Cardiac fibroblast (primary cell): ENCODE results near the gene HBP1.

Source experiments
- DNase-seq, 2 donors: peaks; one replicate each; pipeline versions ENCODE4 v3.0.0 to v3.0.0-alpha.2; 2010; ENCODE audit warnings: low read depth in 2 of 2
- H3K4me3 ChIP-seq, 2 donors: replicated peaks in 1 of 2; 1 replicate in 1 of 2; 2 replicates in 1 of 2; pipeline ENCODE4 v1.5.1; 2011; ENCODE audit warnings: low read depth in 2 of 2, low read length in 2 of 2, mild to moderate bottlenecking in 2 of 2, moderate library complexity in 1 of 2
- CTCF ChIP-seq: IDR thresholded peaks from one replicate; pipeline ENCODE4 v1.5.1; 2011; ENCODE audit warnings: low read depth, mild to moderate bottlenecking, low read length, inconsistent platforms

Gene HBP1

GRCh38 chr7:107209565-107209964 lies 40.8 kb downstream of the HBP1 start:
- no peak overlapping the region for H3K4me3 ChIP-seq
- TF ChIP-seq CTCF, result no peak
- peak in 1 of 2 donors; percentile 17 for DNase-seq

DNA sequence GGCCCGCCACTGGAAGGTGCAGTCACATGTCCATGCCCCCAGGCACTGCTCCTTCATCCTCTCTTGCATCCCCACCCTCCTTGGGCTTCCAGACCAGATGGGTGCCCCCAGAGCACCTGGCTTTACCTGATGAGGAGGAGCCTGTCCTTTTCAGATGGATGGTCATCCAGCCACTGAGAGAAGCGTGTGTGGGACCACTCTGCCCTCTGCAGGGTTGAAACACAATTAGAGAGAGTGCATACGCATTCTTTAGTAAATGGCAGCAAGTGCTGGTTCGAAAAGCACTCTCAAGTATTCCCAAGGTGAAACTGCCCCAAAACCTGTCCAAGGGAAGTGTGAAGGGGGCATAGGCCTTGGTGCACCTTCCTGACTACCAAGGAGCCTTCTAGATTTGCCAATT lies 41.6 kb downstream of the HBP1 start:
- TF ChIP-seq CTCF, result no peak
- DNase-seq, result no peak

GRCh38 chr7:107212725-107213124 lies 43.9 kb downstream of the HBP1 start:
- H3K4me3 ChIP-seq, result no peak overlapping the region
- no peak for TF ChIP-seq CTCF
- DNase-seq, result no peak

More for the DNA sequence above, 41.6 kb downstream of the HBP1 start:
- no peak overlapping the region for H3K4me3 ChIP-seq

GRCh38 chr7:107213193-107213788 lies 44.5 kb downstream of the HBP1 start:
- DNase-seq, result no peak
- H3K4me3 ChIP-seq, result no peak overlapping the region
- no peak for TF ChIP-seq CTCF

DNA sequence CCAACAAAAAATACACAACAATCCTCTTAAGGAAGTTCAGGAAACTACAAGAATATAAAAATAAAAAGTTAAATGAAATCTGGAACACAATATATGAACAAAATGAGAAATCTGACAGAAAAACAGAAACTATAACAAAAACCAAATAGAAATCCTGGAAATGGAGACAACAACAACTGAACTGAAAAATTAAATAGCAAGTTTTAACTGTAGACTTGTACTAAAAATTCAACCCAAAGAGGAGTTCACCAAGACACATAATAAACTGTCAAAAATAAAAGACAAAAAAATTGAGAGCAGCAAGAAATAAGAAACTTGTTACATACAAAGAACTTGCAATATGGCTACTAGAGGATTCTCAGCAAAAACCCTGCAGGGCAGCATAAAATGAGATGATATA lies 45.1 kb downstream of the HBP1 start:
- no peak overlapping the region for H3K4me3 ChIP-seq
- no peak for DNase-seq
- no peak for TF ChIP-seq CTCF

- no peak for DNase-seq
- H3K4me3 ChIP-seq, result no peak overlapping the region
- TF ChIP-seq CTCF, result no peak
Observed at GRCh38 chr7:107219563-107220244, 50.9 kb downstream of the HBP1 start.
